ENCODE results near the gene DRC7.
"Not testable (repeated sequence)": the region's sequence is repeated elsewhere in the genome, so short reads cannot be mapped to it uniquely, and the experiment has no call there.

The DRC7 gene

GRCh38 chr16:57711993-57712392 lies 17.4 kb downstream of the DRC7 start:
- in situ Hi-C loops (cut with HindIII; ENCODE audit: low sequenced_read_pairs), result no loop called here

- in situ Hi-C loops (cut with HindIII; ENCODE audit: low sequenced_read_pairs), result not testable (repeated sequence)
Measured at GRCh38 chr16:57712569-57712968, 18.0 kb downstream of the DRC7 start.

GRCh38 chr16:57713596-57713995 lies 19.0 kb downstream of the DRC7 start:
- in situ Hi-C loops (cut with HindIII; ENCODE audit: low sequenced_read_pairs), result no loop called here

GRCh38 chr16:57714047-57714446 lies 19.4 kb downstream of the DRC7 start:
- in situ Hi-C loops (cut with HindIII; ENCODE audit: low sequenced_read_pairs), result no loop called here

- in situ Hi-C loops (cut with HindIII; ENCODE audit: low sequenced_read_pairs), result no loop called here
Measured at GRCh38 chr16:57720142-57720575, 25.6 kb downstream of the DRC7 start.

GRCh38 chr16:57721356-57722209 lies 27.0 kb downstream of the DRC7 start:
- in situ Hi-C loops (cut with HindIII; ENCODE audit: low sequenced_read_pairs), result no loop called here

- in situ Hi-C loops (cut with HindIII; ENCODE audit: low sequenced_read_pairs), result no loop called here
Measured at GRCh38 chr16:57722210-57722499, 27.5 kb downstream of the DRC7 start.

- in situ Hi-C loops (cut with HindIII; ENCODE audit: low sequenced_read_pairs), result no loop called here
Measured at GRCh38 chr16:57722651-57723050, 28.0 kb downstream of the DRC7 start.

- in situ Hi-C loops (cut with HindIII; ENCODE audit: low sequenced_read_pairs), result no loop called here
Measured at GRCh38 chr16:57723170-57723569, 28.6 kb downstream of the DRC7 start.

- in situ Hi-C loops (cut with HindIII; ENCODE audit: low sequenced_read_pairs), result no loop called here
Measured at GRCh38 chr16:57724531-57724930, 29.9 kb downstream of the DRC7 start.

- in situ Hi-C loops (cut with HindIII; ENCODE audit: low sequenced_read_pairs), result no loop called here
Measured at GRCh38 chr16:57725151-57725550, 30.5 kb downstream of the DRC7 start.

- in situ Hi-C loops (cut with HindIII; ENCODE audit: low sequenced_read_pairs), result no loop called here
Measured at GRCh38 chr16:57725554-57725953, 30.9 kb downstream of the DRC7 start.

- in situ Hi-C loops (cut with HindIII; ENCODE audit: low sequenced_read_pairs), result no loop called here
Measured at GRCh38 chr16:57725976-57726375, 31.4 kb downstream of the DRC7 start.

GRCh38 chr16:57726433-57726947 lies 31.9 kb downstream of the DRC7 start:
- in situ Hi-C loops (cut with HindIII; ENCODE audit: low sequenced_read_pairs), result no loop called here

- in situ Hi-C loops (cut with HindIII; ENCODE audit: low sequenced_read_pairs), result no loop called here
Measured at GRCh38 chr16:57727610-57728009, 33.0 kb downstream of the DRC7 start.

- in situ Hi-C loops (cut with HindIII; ENCODE audit: low sequenced_read_pairs), result no loop called here
Measured at GRCh38 chr16:57728336-57729181, 34.0 kb downstream of the DRC7 start.

- in situ Hi-C loops (cut with HindIII; ENCODE audit: low sequenced_read_pairs), result no loop called here
Measured at GRCh38 chr16:57729182-57729484, 34.5 kb downstream of the DRC7 start.

- in situ Hi-C loops (cut with HindIII; ENCODE audit: low sequenced_read_pairs), result not testable (repeated sequence)
Measured at GRCh38 chr16:57729852-57730251, 35.2 kb downstream of the DRC7 start.

GRCh38 chr16:57730771-57731730 lies 36.4 kb downstream of the DRC7 start:
- in situ Hi-C loops (cut with HindIII; ENCODE audit: low sequenced_read_pairs), result no loop called here

- in situ Hi-C loops (cut with HindIII; ENCODE audit: low sequenced_read_pairs), result no loop called here
Measured at GRCh38 chr16:57732037-57732436, 37.4 kb downstream of the DRC7 start.

GRCh38 chr16:57732714-57733113 lies 38.1 kb downstream of the DRC7 start:
- in situ Hi-C loops (cut with HindIII; ENCODE audit: low sequenced_read_pairs), result no loop called here
